IMR-90 (cell line): ENCODE results near the gene CDC14A. TPM values are rescaled to one million over a fixed set of nuclear protein-coding genes. Genes with fewer than 3 reads are reported as not detected.

ENCODE experiments used
- ATAC-seq: fragments of 200-7000 bp; cut with Tn5 transposase; 2 replicates; pipeline ENCODE4 v1.9.1; 2020; ENCODE audit warnings: low read depth, mild to moderate bottlenecking, moderate library complexity
- BruUV-seq: library from RNA; stranded (reverse); fragments of 400-500 nt; replicated peaks from 2 replicates; lab custom pipeline; 2021; lab: Mats Ljungman, UMichigan
- CTCF ChIA-PET: fragments of 300-600 bp; formaldehyde crosslinking; extraction: SDS; loops from one replicate; lab custom pipeline; 2021; ENCODE audit warnings: antibody characterized with exemption; lab: Yijun Ruan, JAX
- POLR2A ChIA-PET: fragments of 300-600 bp; sonication (Branson Sonifier 250); formaldehyde crosslinking; loops from one replicate; lab custom pipeline; 2022; ENCODE audit warnings: antibody characterized with exemption; ENCODE audit not compliant: unreplicated experiment; lab: Charles Lee
- DNase-seq: peaks from one replicate; pipeline ENCODE4 v3.0.0; 2013
- H2AFZ ChIP-seq: replicated peaks from 2 replicates; pipeline ENCODE3; 2013; ENCODE audit warnings: low read length, mild to moderate bottlenecking; ENCODE audit not compliant: poor library complexity
- H2AK5ac ChIP-seq: 2 replicates; pipeline ENCODE4 v1.6.1; 2013; ENCODE audit warnings: low read depth, low read length, inconsistent platforms
- H2AK9ac ChIP-seq: replicated peaks from 2 replicates; pipeline ENCODE3; 2013; ENCODE audit warnings: mild to moderate bottlenecking, low read depth, low read length, moderate library complexity; ENCODE audit not compliant: poor library complexity
- H2BK120ac ChIP-seq: 2 replicates; pipeline ENCODE4 v1.6.1; 2013; ENCODE audit warnings: low read depth, low read length, inconsistent platforms
- H2BK15ac ChIP-seq: 3 replicates; pipeline ENCODE4 v1.6.1; 2013; ENCODE audit warnings: low read depth, low read length, inconsistent platforms
- H2BK20ac ChIP-seq: 2 replicates; pipeline ENCODE4 v1.6.1; 2013; ENCODE audit warnings: low read depth, mild to moderate bottlenecking, inconsistent platforms, low read length, moderate library complexity
- H2BK5ac ChIP-seq: 2 replicates; pipeline ENCODE4 v1.6.1; 2013; ENCODE audit warnings: mild to moderate bottlenecking, low read depth, low read length, inconsistent platforms; ENCODE audit not compliant: poor library complexity, severe bottlenecking
- H3K14ac ChIP-seq: replicated peaks from 2 replicates; pipeline ENCODE4 v1.6.1; 2013; ENCODE audit warnings: low read depth, low read length, inconsistent platforms
- H3K18ac ChIP-seq: 2 replicates; pipeline ENCODE4 v1.6.1; 2013; ENCODE audit warnings: low read depth, low read length, control low read depth
- H3K23ac ChIP-seq: 2 replicates; pipeline ENCODE4 v1.6.1; 2013; ENCODE audit warnings: low read depth, low read length, inconsistent platforms
- H3K27ac ChIP-seq: 2 replicates; pipeline ENCODE4 v1.5.1; 2013; ENCODE audit warnings: mild to moderate bottlenecking, control low read depth, low read length; ENCODE audit not compliant: insufficient read depth
- H3K27me3 ChIP-seq: 2 replicates; pipeline ENCODE4 v1.6.1; 2013; ENCODE audit warnings: low read length; ENCODE audit not compliant: control insufficient read depth, insufficient read depth
- H3K36me3 ChIP-seq: 2 replicates; pipeline ENCODE4 v1.6.1; 2013; ENCODE audit warnings: low read length, mixed read lengths; ENCODE audit not compliant: control insufficient read depth, insufficient read depth
- H3K4ac ChIP-seq: 2 replicates; pipeline ENCODE4 v1.6.1; 2013; ENCODE audit warnings: low read depth, low read length, inconsistent platforms
- H3K4me1 ChIP-seq: 2 replicates; pipeline ENCODE4 v1.6.1; 2013; ENCODE audit warnings: low read length, mixed read lengths; ENCODE audit not compliant: control insufficient read depth, insufficient read depth
- H3K4me2 ChIP-seq: 2 replicates; pipeline ENCODE4 v1.6.1; 2013; ENCODE audit warnings: low read depth, mild to moderate bottlenecking, control low read depth, low read length, moderate library complexity
- H3K4me3 ChIP-seq: 2 replicates; pipeline ENCODE4 v1.5.1; 2013; ENCODE audit warnings: low read depth, mild to moderate bottlenecking, control low read depth, low read length, moderate library complexity; ENCODE audit not compliant: insufficient read depth
- H3K56ac ChIP-seq: 2 replicates; pipeline ENCODE4 v1.6.1; 2013; ENCODE audit warnings: low read length, inconsistent platforms; ENCODE audit not compliant: insufficient read depth; ENCODE audit errors: extremely low read depth
- H3K79me1 ChIP-seq, 2 experiments: 2 replicates each; pipeline ENCODE4 v1.6.1; 2013; ENCODE audit warnings: low read length in 2 of 2, inconsistent platforms in 1 of 2, low read depth in 1 of 2
- H3K9ac ChIP-seq: 2 replicates; pipeline ENCODE4 v1.6.1; 2013; ENCODE audit warnings: low read depth, low read length, control low read depth
- H3K9me1 ChIP-seq: 2 replicates; pipeline ENCODE4 v1.6.1; 2013; ENCODE audit warnings: low read length, inconsistent platforms; ENCODE audit not compliant: insufficient read depth
- H3K9me3 ChIP-seq: 2 replicates; pipeline ENCODE4 v1.6.1; 2013; ENCODE audit warnings: low read length; ENCODE audit not compliant: control insufficient read depth, insufficient read depth
- H4K20me1 ChIP-seq: 2 replicates; pipeline ENCODE4 v1.6.1; 2013; ENCODE audit warnings: low read length, inconsistent platforms; ENCODE audit not compliant: insufficient read depth
- H4K5ac ChIP-seq: 2 replicates; pipeline ENCODE4 v1.6.1; 2013; ENCODE audit warnings: mild to moderate bottlenecking, low read depth, low read length, control low read depth
- H4K8ac ChIP-seq, 2 experiments: 2 replicates each; pipeline ENCODE4 v1.6.1; 2013; ENCODE audit warnings: low read depth in 2 of 2, low read length in 2 of 2, control low read depth in 1 of 2, inconsistent platforms in 1 of 2
- H4K91ac ChIP-seq: 2 replicates; pipeline ENCODE4 v1.6.1; 2013; ENCODE audit warnings: low read depth, low read length, inconsistent platforms; ENCODE audit not compliant: insufficient read depth
- BHLHE40 ChIP-seq: fragments of 150-350 bp; IDR thresholded peaks from 2 replicates; pipeline ENCODE4 v1.6.1; 2016; ENCODE audit warnings: mild to moderate bottlenecking, low read depth, low read length
- CEBPB ChIP-seq: IDR thresholded peaks from 2 replicates; pipeline ENCODE4 v1.6.1; 2012; ENCODE audit warnings: low read depth, low read length, improper control_type of control experiment
- CHD1 ChIP-seq: IDR thresholded peaks from 2 replicates; pipeline ENCODE4 v1.6.1; 2012; ENCODE audit warnings: low read depth, low read length, improper control_type of control experiment
- ELK1 ChIP-seq: fragments of 150-350 bp; IDR thresholded peaks from 2 replicates; pipeline ENCODE4 v1.6.1; 2016; ENCODE audit warnings: low read depth, mild to moderate bottlenecking, low read length, moderate library complexity, borderline replicate concordance
- FOS ChIP-seq: fragments of 150-350 bp; IDR thresholded peaks from 2 replicates; pipeline ENCODE4 v1.6.1; 2016; ENCODE audit warnings: low read depth, low read length
- MAFK ChIP-seq: IDR thresholded peaks from 2 replicates; pipeline ENCODE4 v1.6.1; 2012; ENCODE audit warnings: low read depth, low read length, improper control_type of control experiment
- MAZ ChIP-seq: IDR thresholded peaks from 2 replicates; pipeline ENCODE4 v1.6.1; 2012; ENCODE audit warnings: low read depth, mild to moderate bottlenecking, low read length, improper control_type of control experiment, moderate library complexity, borderline replicate concordance
- MXI1 ChIP-seq: IDR thresholded peaks from 2 replicates; pipeline ENCODE4 v1.6.1; 2012; ENCODE audit warnings: low read depth, mild to moderate bottlenecking, low read length, moderate library complexity, borderline replicate concordance
- NFE2L2 ChIP-seq: fragments of 150-350 bp; IDR thresholded peaks from 2 replicates; pipeline ENCODE4 v1.6.1; 2016; ENCODE audit warnings: low read depth, mild to moderate bottlenecking, low read length
- RAD21 ChIP-seq: IDR thresholded peaks from 2 replicates; pipeline ENCODE4 v1.6.1; 2012; ENCODE audit warnings: low read length, improper control_type of control experiment
- RCOR1 ChIP-seq: IDR thresholded peaks from 2 replicates; pipeline ENCODE4 v1.6.1; 2012; ENCODE audit warnings: mild to moderate bottlenecking, low read length, improper control_type of control experiment; ENCODE audit not compliant: insufficient replicate concordance
- RFX5 ChIP-seq: IDR thresholded peaks from 2 replicates; pipeline ENCODE4 v1.8.0; 2012; ENCODE audit warnings: low read depth, mild to moderate bottlenecking, low read length, moderate library complexity
- SMC3 ChIP-seq: fragments of 150-350 bp; IDR thresholded peaks from 2 replicates; pipeline ENCODE4 v1.6.1; 2016; ENCODE audit warnings: low read depth, mild to moderate bottlenecking, antibody characterized with exemption, low read length, moderate library complexity
- WGBS, 2 experiments: methylation state at CpG; one replicate each; pipeline versions ENCODE4 v1.1.5 to v1.1.7; 2013; ENCODE audit warnings: missing lambda C conversion rate in 2 of 2; ENCODE audit not compliant: insufficient read length in 1 of 2; ENCODE audit errors: extremely low coverage in 2 of 2; 5-methylcytosine and 5-hydroxymethylcytosine counted together
- dilution Hi-C: fragments of 300-500 bp; cut with HindIII; formaldehyde crosslinking; loops from one replicate; pipeline ENCODE4 v1.14.3; 2018; ENCODE audit warnings: low sequenced_read_pairs; ENCODE audit not compliant: unreplicated experiment
- in situ Hi-C: fragments of 300-500 bp; cut with MboI; formaldehyde crosslinking; loops from 3 replicates; pipeline ENCODE4 v1.14.3; 2019; ENCODE audit warnings: low sequenced_read_pairs, inconsistent platforms, mixed read lengths
- intact Hi-C: fragments of 100-400 bp; cut with micrococcal nuclease; formaldehyde crosslinking; loops from 2 replicates; pipeline ENCODE4 v1.10.0; 2022
- polyA plus RNA-seq, 3 experiments: library from polyadenylated mRNA; depleted of rRNA; stranded (reverse); fragments of >200 nt; gene quantifications; 2 replicates each; pipeline ENCODE4 v1.2.3, GENCODE V29; 2012; ENCODE audit warnings: low replicate concordance in 1 of 3
- total RNA-seq: library from RNA; depleted of rRNA; stranded (reverse); fragments of >200 nt; gene quantifications from 2 replicates; pipeline ENCODE4 v1.2.3, GENCODE V29; 2012
- TF ChIP-seq, protein P1 (sequence below): fragments of 150-350 bp; IDR thresholded peaks from 2 replicates; pipeline ENCODE4 v1.6.1; 2017; ENCODE audit warnings: mild to moderate bottlenecking, antibody characterized with exemption, low read length, low read depth

CDC14A gene
- total and polyA plus RNA-seq, 2 of the 4 experiments (the other 2 are of a cell fraction): 1.7 to 3.0 TPM

- no peaks in the 10 kb centered on the region for H3K36me3 ChIP-seq
- no peak overlapping the region for H3K23ac ChIP-seq
- peak; percentile 24 for DNase-seq
- H3K18ac ChIP-seq: no peak overlapping the region
- ChIA-PET CTCF (no interaction called here), POLR2A (no interaction called here)
- no peak overlapping the region for H2BK20ac ChIP-seq
- no peak overlapping the region for H2BK15ac ChIP-seq
- H2BK5ac ChIP-seq: no peak overlapping the region
- intact Hi-C loops (loop anchor here (5.0 kb wide), 1 partner anchor 327 kb away; no protein-coding TSS in a partner anchor), in situ Hi-C loops (no loop called here), dilution Hi-C loops (no loop called here)
- no peaks in the 10 kb centered on the region for H3K79me1 ChIP-seq
- no peak overlapping the region for H3K9ac ChIP-seq
- H3K14ac ChIP-seq: no peak overlapping the region
- H2AFZ ChIP-seq: peak overlapping the region; percentile 88
- no peak overlapping the region for H2AK9ac ChIP-seq
- peaks cover 4% of the 10 kb centered on the region; the same call in 1 of the 2 replicates for H3K4me1 ChIP-seq
- H3K9me3 ChIP-seq: no peaks in the 10 kb centered on the region
- no peak overlapping the region for H3K56ac ChIP-seq
- no TSS peak for BruUV-seq
- no peaks in the 10 kb centered on the region for H4K20me1 ChIP-seq
- no peak overlapping the region for H3K27ac ChIP-seq
- no peak overlapping the region for H4K8ac ChIP-seq
- H3K27me3 ChIP-seq: peaks cover 51% of the 10 kb centered on the region
- H4K91ac ChIP-seq: no peak overlapping the region
- H2AK5ac ChIP-seq: no peak overlapping the region
- WGBS, 2 experiments: 8% methylated on average over 29 of the region's 57 CpGs; no CpG with 5 or more reads in 1 of the 2 experiments
- peak overlapping the region; percentile 30 for H3K4me3 ChIP-seq
- peak; percentile 65 for ATAC-seq
- TF ChIP-seq, protein P1, sequence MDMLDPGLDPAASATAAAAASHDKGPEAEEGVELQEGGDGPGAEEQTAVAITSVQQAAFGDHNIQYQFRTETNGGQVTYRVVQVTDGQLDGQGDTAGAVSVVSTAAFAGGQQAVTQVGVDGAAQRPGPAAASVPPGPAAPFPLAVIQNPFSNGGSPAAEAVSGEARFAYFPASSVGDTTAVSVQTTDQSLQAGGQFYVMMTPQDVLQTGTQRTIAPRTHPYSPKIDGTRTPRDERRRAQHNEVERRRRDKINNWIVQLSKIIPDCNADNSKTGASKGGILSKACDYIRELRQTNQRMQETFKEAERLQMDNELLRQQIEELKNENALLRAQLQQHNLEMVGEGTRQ: no peak
- TF ChIP-seq CHD1: no peak
- no peak for TF ChIP-seq CEBPB
- no peak for TF ChIP-seq MAZ
- TF ChIP-seq SMC3: no peak
- TF ChIP-seq NFE2L2: no peak
- no peak for TF ChIP-seq RAD21
- no peak for TF ChIP-seq RCOR1
- TF ChIP-seq FOS: no peak
- TF ChIP-seq MAFK: no peak
- no peak for TF ChIP-seq BHLHE40
- no peak for TF ChIP-seq RFX5
- no peak for TF ChIP-seq ELK1
- TF ChIP-seq MXI1: no peak
- H4K5ac ChIP-seq: no peak overlapping the region
- peak overlapping the region; percentile 53 for H3K4me2 ChIP-seq
- H3K4ac ChIP-seq: no peak overlapping the region
- no peak overlapping the region for H2BK120ac ChIP-seq
- no peaks in the 10 kb centered on the region for H3K9me1 ChIP-seq
Measured at GRCh38 chr1:100539836-100540536, 187.7 kb downstream of the CDC14A start.
